Neuron (in vitro differentiated cells): ENCODE measurements around the gene HMCN2.

ENCODE experiments used
- H2AFZ ChIP-seq: one replicate; pipeline ENCODE4 v1.6.1; 2013; ENCODE audit warnings: low read depth, mild to moderate bottlenecking, inconsistent platforms, low read length, moderate library complexity
- H3K27me3 ChIP-seq: one replicate; pipeline ENCODE4 v1.6.1; 2013; ENCODE audit warnings: low read length; ENCODE audit not compliant: insufficient read depth
- H3K36me3 ChIP-seq: one replicate; pipeline ENCODE4 v1.6.1; 2013; ENCODE audit warnings: low read length; ENCODE audit not compliant: insufficient read depth
- H3K4me1 ChIP-seq: one replicate; pipeline ENCODE4 v1.6.1; 2013; ENCODE audit warnings: low read length; ENCODE audit not compliant: insufficient read depth
- H3K4me3 ChIP-seq: 2 replicates; pipeline ENCODE4 v1.5.1; 2013; ENCODE audit warnings: mild to moderate bottlenecking, low read length, moderate library complexity
- H3K9me3 ChIP-seq: one replicate; pipeline ENCODE4 v1.6.1; 2013; ENCODE audit warnings: low read length

The HMCN2 gene

DNA sequence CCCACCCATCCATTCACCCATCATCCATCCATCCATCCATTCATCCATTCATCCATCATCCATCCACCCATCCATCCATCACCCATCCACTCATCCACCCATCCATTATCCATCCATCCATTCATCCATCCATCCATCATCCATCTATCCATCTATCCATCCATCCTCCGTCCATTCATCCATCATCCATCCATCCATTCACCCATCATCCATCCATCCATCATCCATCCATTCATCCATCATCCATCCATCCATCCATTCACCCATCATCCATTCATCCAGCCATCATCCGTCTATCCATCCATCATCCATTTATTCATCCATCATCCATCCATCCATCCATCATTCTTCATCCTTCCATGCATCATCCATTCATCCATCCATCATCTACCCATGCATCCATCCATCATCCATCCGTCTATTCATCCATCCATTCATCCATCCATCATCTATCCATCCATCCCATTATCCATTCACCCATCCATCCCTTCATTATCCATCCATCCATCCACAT is 189.3 kb downstream of the HMCN2 start:
- Histone ChIP-seq H3K36me3 (no peaks in the 10 kb centered on the region), H3K9me3 (no peaks in the 10 kb centered on the region), H2AFZ (no peak overlapping the region), H3K4me1 (no peaks in the 10 kb centered on the region), H3K4me3 (no peak overlapping the region), H3K27me3 (peaks cover 15% of the 10 kb centered on the region)

DNA sequence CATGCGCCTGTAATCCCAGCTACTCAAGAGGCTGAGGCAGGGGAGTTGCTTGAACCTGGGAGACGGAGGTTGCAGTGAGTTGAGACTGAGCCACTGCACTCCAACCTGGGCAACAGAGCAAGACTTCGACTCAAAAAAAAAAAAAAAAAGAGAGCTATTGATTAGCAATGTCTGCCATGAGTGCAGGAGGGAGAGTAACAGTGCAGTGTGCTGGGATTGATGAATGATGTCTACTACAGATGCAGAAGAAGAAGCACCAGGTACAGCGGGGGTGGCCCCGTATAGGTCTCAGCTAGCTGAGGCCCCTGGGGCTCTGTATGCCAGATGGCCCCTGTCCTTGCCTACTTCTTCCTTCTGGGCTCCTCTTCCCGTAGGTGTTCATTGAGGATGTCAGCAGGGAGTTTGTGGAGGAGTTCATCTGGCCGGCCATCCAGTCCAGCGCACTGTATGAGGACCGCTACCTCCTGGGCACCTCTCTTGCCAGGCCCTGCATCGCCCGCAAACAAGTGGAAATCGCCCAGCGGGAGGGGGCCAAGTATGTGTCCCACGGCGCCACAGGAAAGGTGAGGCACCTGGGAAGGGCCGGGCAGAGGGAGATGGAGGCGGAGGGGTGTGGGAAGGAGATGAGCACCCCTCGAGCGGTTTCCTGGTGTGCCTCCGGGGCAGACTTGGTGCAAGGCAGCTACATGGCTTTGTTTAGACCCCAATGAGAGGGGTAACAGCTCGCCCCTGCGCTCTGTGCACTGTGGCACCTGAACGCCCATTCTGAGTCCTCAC is 192.7 kb downstream of the HMCN2 start:
- no peak overlapping the region for H2AFZ ChIP-seq
- H3K4me1 ChIP-seq, result peaks cover 3% of the 10 kb centered on the region
- no peaks in the 10 kb centered on the region for H3K36me3 ChIP-seq
- H3K9me3 ChIP-seq, result no peaks in the 10 kb centered on the region
- H3K4me3 ChIP-seq, result no peak overlapping the region
- H3K27me3 ChIP-seq, result peaks cover 15% of the 10 kb centered on the region

GRCh38 chr9:130458804-130459067 is 193.2 kb downstream of the HMCN2 start:
- Histone ChIP-seq H3K27me3 (peaks cover 15% of the 10 kb centered on the region), H2AFZ (no peak overlapping the region), H3K36me3 (no peaks in the 10 kb centered on the region), H3K9me3 (no peaks in the 10 kb centered on the region), H3K4me1 (peaks cover 3% of the 10 kb centered on the region), H3K4me3 (no peak overlapping the region)

DNA sequence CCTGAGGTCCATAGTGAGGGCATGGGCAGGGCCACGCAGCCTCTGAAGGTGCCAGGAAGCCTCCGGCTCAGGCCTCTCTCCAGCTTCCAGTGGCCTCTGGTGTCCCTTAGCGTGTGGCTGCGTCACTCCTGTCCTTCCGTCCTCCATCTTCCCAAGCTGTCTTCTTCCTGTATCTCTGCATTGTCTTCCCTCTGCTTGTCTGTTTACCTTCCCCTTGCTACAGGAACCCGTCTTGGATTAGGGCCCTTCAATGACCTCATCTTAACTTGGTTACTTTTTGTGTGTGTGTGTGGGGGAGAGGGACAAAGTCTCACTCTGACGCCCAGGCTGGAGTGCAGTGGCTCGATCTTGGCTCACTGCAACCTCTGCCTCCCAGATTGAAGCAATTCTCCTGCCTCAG is 193.6 kb downstream of the HMCN2 start:
- Histone ChIP-seq H2AFZ (no peak overlapping the region), H3K36me3 (no peaks in the 10 kb centered on the region), H3K27me3 (peaks cover 20% of the 10 kb centered on the region), H3K4me1 (peaks cover 3% of the 10 kb centered on the region), H3K4me3 (no peak overlapping the region), H3K9me3 (no peaks in the 10 kb centered on the region)

DNA sequence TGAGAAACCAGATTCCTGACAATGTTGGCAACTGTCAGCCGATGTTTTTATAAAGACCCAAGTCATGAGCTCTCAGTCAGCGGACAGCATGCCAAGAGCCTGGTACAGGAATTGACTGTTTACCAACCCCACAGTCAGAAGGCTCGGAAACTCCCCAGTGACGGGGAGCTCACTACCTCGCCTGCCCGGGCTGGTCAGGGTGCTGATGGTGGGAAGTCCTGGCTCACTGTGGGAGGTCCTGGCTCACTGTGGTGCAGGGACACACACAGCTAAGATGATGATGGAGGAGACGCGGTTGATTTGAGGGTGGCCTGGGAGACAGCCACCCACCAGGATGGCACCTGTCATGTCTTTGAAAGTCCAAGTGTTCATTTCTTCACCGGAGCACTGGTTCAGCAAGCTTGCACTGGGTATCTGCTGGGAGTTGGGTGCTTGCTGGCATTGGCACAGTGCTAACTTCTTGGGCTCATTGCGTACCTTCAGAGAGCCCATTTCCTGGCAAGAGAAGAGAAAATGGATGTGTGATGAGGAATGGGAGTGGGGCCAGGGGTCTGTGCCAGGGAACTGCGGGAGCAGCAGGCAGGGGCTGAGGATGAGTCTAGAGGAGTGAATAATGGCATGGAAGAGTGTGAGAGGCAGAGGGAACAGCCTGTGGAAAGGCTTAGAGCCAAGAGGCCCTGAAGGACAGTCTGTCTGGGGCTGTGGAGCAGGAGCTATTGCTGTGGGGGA is 194.5 kb downstream of the HMCN2 start:
- Histone ChIP-seq H3K27me3 (peaks cover 25% of the 10 kb centered on the region), H2AFZ (no peak overlapping the region), H3K9me3 (no peaks in the 10 kb centered on the region), H3K4me3 (no peak overlapping the region), H3K36me3 (no peaks in the 10 kb centered on the region), H3K4me1 (peaks cover 3% of the 10 kb centered on the region)

- Histone ChIP-seq H3K4me3 (no peak overlapping the region), H3K4me1 (peaks cover 12% of the 10 kb centered on the region), H3K36me3 (no peaks in the 10 kb centered on the region), H2AFZ (no peak overlapping the region), H3K27me3 (peaks cover 25% of the 10 kb centered on the region), H3K9me3 (no peaks in the 10 kb centered on the region)
Measured at GRCh38 chr9:130461218-130461630, 195.7 kb downstream of the HMCN2 start.

- Histone ChIP-seq H2AFZ (no peak overlapping the region), H3K4me1 (peaks cover 16% of the 10 kb centered on the region), H3K27me3 (peaks cover 25% of the 10 kb centered on the region), H3K4me3 (no peak overlapping the region), H3K9me3 (no peaks in the 10 kb centered on the region), H3K36me3 (no peaks in the 10 kb centered on the region)
Measured at GRCh38 chr9:130461731-130462130, 196.2 kb downstream of the HMCN2 start.

DNA sequence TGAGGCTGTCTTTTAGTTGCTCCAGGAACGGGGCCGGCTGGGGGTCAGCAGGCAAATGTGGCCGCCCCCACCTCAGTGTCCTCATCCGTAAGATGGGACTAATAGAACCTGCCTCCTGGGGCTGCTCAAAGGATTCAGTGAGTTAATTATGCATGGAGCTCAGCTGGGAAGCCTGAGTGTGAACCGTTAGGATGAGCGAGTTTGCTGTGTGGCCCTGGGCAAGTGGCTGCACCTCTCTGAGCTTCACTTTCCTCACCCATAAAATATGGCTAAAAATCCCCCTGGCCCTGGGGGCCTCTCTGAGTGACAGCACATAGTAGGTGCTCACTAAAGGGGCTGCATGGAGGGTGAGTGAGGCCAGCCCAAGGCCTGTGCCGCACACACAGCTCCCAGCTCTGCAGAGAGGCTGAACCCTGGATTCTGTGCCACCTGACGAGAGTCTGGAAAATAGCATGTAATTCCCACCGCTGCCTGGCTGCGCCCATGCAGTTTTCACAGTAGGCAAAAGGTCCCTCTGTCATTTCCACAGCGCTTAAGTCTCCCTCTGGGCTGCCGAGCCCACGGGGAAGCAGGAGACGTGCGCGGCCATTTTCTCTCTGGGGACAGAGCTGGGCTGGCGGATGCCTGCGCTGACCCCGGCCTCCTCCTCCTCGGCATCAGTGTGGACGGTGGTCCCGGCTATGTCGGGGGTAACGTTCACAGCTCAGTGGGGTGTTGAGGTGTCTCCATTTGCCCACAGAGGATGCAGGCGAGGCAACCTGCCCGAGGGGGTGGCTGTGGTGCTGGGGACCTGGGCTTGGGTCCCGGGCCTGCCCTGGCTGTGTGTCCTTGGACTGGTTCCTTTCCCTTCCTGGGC is 197.4 kb downstream of the HMCN2 start:
- Histone ChIP-seq H3K4me3 (no peak overlapping the region), H2AFZ (no peak overlapping the region), H3K4me1 (peaks cover 26% of the 10 kb centered on the region), H3K27me3 (peaks cover 28% of the 10 kb centered on the region), H3K9me3 (no peaks in the 10 kb centered on the region), H3K36me3 (no peaks in the 10 kb centered on the region)

- H3K4me1 ChIP-seq, result peaks cover 29% of the 10 kb centered on the region
- H3K4me3 ChIP-seq, result no peak overlapping the region
- no peaks in the 10 kb centered on the region for H3K36me3 ChIP-seq
- H3K9me3 ChIP-seq, result no peaks in the 10 kb centered on the region
- H3K27me3 ChIP-seq, result peaks cover 26% of the 10 kb centered on the region
- H2AFZ ChIP-seq, result no peak overlapping the region
Measured at GRCh38 chr9:130463763-130464745, 198.5 kb downstream of the HMCN2 start.

- Histone ChIP-seq H3K36me3 (no peaks in the 10 kb centered on the region), H3K27me3 (peaks cover 26% of the 10 kb centered on the region), H2AFZ (no peak overlapping the region), H3K9me3 (no peaks in the 10 kb centered on the region), H3K4me3 (no peak overlapping the region), H3K4me1 (peaks cover 29% of the 10 kb centered on the region)
Measured at GRCh38 chr9:130465383-130466096, 200.0 kb downstream of the HMCN2 start.

- Histone ChIP-seq H3K36me3 (no peaks in the 10 kb centered on the region), H3K27me3 (peaks cover 26% of the 10 kb centered on the region), H3K9me3 (no peaks in the 10 kb centered on the region), H2AFZ (no peak overlapping the region), H3K4me3 (no peak overlapping the region), H3K4me1 (peaks cover 29% of the 10 kb centered on the region)
Measured at GRCh38 chr9:130466537-130467217, 201.1 kb downstream of the HMCN2 start.
